Spinal cord (tissue), 10 donors: ENCODE data around the gene CD248. TPM values are rescaled to one million over a fixed set of nuclear protein-coding genes. Genes with fewer than 3 reads are reported as not detected.

ENCODE experiments used
- DNase-seq, 6 donors: peaks; one replicate each; pipeline versions ENCODE4 v3.0.0 to v3.0.0-alpha.2; 2013 to 2015; ENCODE audit warnings: low spot score in 6 of 6, low read depth in 4 of 6
- H3K27ac ChIP-seq: one replicate; pipeline ENCODE4 v1.5.1; 2013; ENCODE audit warnings: low read depth, low read length, control low read depth
- H3K27me3 ChIP-seq: one replicate; pipeline ENCODE4 v1.6.1; 2013; ENCODE audit warnings: low read length; ENCODE audit not compliant: control insufficient read depth, insufficient read depth
- H3K36me3 ChIP-seq: one replicate; pipeline ENCODE4 v1.6.1; 2013; ENCODE audit warnings: low read length; ENCODE audit not compliant: control insufficient read depth, insufficient read depth
- H3K4me1 ChIP-seq: one replicate; pipeline ENCODE4 v1.6.1; 2013; ENCODE audit warnings: low read length; ENCODE audit not compliant: control insufficient read depth, insufficient read depth
- H3K4me3 ChIP-seq: one replicate; pipeline ENCODE4 v1.5.1; 2013; ENCODE audit warnings: low read depth, low read length, control low read depth
- H3K9me3 ChIP-seq: one replicate; pipeline ENCODE4 v1.6.1; 2013; ENCODE audit warnings: low read length; ENCODE audit not compliant: control insufficient read depth, insufficient read depth
- WGBS: methylation state at CpG from one replicate; pipeline ENCODE4 v1.1.5; 2013; ENCODE audit warnings: missing lambda C conversion rate; ENCODE audit not compliant: insufficient coverage; 5-methylcytosine and 5-hydroxymethylcytosine counted together
- long read RNA-seq, 4 donors: transcript quantifications; one replicate each; lab custom pipeline, GENCODE V29; 2026
- polyA plus RNA-seq, 2 donors: library from polyadenylated mRNA; unstranded; fragments of 120-200 nt; gene quantifications; one replicate each; pipeline ENCODE4 v1.2.1, GENCODE V29; 2013; ENCODE audit not compliant: insufficient read length in 2 of 2
- total RNA-seq, 2 donors: library from RNA; depleted of rRNA in 1 of 2; stranded (reverse); fragments of 120-200 nt in 1 of 2; fragments of >200 nt in 1 of 2; gene quantifications; one replicate each; pipeline versions ENCODE4 v1.2.3 to v1.2.4, GENCODE V29; 2013 to 2014
- donor health status: healthy.

CD248 gene, protein sequence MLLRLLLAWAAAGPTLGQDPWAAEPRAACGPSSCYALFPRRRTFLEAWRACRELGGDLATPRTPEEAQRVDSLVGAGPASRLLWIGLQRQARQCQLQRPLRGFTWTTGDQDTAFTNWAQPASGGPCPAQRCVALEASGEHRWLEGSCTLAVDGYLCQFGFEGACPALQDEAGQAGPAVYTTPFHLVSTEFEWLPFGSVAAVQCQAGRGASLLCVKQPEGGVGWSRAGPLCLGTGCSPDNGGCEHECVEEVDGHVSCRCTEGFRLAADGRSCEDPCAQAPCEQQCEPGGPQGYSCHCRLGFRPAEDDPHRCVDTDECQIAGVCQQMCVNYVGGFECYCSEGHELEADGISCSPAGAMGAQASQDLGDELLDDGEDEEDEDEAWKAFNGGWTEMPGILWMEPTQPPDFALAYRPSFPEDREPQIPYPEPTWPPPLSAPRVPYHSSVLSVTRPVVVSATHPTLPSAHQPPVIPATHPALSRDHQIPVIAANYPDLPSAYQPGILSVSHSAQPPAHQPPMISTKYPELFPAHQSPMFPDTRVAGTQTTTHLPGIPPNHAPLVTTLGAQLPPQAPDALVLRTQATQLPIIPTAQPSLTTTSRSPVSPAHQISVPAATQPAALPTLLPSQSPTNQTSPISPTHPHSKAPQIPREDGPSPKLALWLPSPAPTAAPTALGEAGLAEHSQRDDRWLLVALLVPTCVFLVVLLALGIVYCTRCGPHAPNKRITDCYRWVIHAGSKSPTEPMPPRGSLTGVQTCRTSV
- 10 to 100 TPM; 10.9 to 26.6 TPM for total RNA-seq
- polyA plus RNA-seq, result 10 to 100 TPM; 29.3 to 44.0 TPM
- long read RNA-seq, donor 1, transcript CD248-201 (1 exons, 2,558 nt), result major isoform, 37 of 37 reads
- long read RNA-seq, donor 1, partial matches to known transcripts, result 0 of 37 reads
- long read RNA-seq, donor 1, other reads (novel, unspliced or antisense), result 0 of 37 reads
- long read RNA-seq, donor 2, transcript CD248-201 (1 exons, 2,558 nt), result major isoform, 10 of 10 reads
- long read RNA-seq, donor 2, partial matches to known transcripts, result 0 of 10 reads
- long read RNA-seq, donor 2, other reads (novel, unspliced or antisense), result 0 of 10 reads
- long read RNA-seq, donor 3, transcript CD248-201 (1 exons, 2,558 nt), result major isoform, 41 of 41 reads
- long read RNA-seq, donor 3, partial matches to known transcripts, result 0 of 41 reads
- long read RNA-seq, donor 3, other reads (novel, unspliced or antisense), result 0 of 41 reads
- long read RNA-seq, donor 4, transcript CD248-201 (1 exons, 2,558 nt), result major isoform, 88 of 88 reads
- long read RNA-seq, donor 4, partial matches to known transcripts, result 0 of 88 reads
- long read RNA-seq, donor 4, other reads (novel, unspliced or antisense), result 0 of 88 reads

DNA sequence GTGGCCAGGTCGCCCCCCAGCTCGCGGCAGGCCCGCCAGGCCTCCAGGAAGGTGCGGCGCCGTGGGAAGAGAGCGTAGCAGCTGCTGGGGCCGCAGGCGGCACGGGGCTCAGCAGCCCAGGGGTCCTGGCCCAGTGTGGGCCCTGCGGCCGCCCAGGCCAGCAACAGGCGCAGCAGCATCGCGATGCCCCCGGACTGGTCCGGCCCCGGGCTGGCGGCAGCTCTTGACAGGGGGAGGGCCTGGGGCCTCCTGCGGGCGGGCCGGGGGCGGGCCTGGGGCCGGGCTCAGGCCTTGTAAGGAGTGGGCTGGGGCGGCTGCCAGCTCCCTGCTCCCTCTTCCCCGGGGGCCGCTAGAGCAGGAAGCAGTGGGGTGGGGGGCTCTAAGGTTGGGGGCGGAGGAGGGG is at the start of gene CD248:
Gene CD248, minus strand, starts transcription at position 196 of the 403 bp plus-strand sequence. Its CDS starts 17 bp downstream, at position 179.
- peak in 2 of 6 donors; percentile 56 to 82 for DNase-seq
- Histone ChIP-seq H3K27me3 (no peaks in the 10 kb centered on the region), H3K36me3 (peaks cover 4% of the 10 kb centered on the region), H3K4me1 (peaks cover 53% of the 10 kb centered on the region), H3K9me3 (no peaks in the 10 kb centered on the region), H3K4me3 (peak within 1 kb of the TSS; percentile 45), H3K27ac (peak within 1 kb of the TSS; percentile 88)
- WGBS, result 20% methylated on average over 18 of the region's 29 CpGs

DNA sequence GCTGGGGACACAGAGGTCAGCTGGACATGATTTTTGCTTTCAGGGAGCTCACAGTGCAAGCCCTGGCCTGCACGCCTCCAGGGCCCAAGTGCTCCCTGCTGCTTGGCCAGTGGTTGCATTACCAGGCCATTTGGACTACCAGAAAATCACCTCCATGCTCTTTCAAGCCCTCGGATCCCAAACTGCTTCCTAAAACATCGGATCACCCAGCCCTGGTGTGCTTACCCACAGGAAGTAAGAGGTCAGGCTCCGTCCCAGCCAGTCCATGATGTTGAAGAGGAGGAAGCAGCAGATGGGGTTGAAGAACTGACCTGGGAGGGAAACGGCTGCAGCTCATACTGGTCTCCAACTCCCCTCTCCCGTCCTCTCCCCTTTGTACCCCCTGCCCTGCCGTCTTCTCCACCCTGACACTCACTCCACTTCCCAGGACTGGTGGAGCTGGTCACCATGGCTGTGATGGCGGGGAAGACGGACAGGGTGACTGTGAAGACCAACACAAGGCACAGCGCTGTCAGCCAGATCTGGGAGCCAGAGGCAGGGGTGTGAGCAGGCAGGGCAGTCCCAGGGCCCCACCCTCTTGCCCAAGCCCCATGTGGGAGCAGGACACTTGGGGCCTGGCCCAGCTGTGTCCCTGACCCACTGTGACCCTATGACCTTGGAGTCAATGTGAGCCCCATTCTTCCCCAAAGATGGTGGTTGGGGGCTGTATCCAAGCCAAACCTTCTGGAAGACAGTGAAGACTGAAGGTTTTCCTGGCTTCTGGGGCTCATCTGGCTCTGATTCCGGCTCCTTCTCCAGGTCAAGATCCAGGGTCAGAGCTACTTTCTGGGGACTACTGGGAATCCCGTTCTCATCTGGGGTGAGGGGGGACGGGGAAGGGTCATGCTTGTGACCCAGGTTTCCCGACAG is 49.1 kb upstream of the CD248 start:
- no peaks in the 10 kb centered on the region for H3K27me3 ChIP-seq
- peaks cover 48% of the 10 kb centered on the region for H3K36me3 ChIP-seq
- H3K9me3 ChIP-seq, result no peaks in the 10 kb centered on the region
- 85% methylated on average over 9 of the region's 14 CpGs for WGBS
- no peak overlapping the region for H3K27ac ChIP-seq
- no peak for DNase-seq
- no peak overlapping the region for H3K4me3 ChIP-seq
- peaks cover 15% of the 10 kb centered on the region for H3K4me1 ChIP-seq

DNA sequence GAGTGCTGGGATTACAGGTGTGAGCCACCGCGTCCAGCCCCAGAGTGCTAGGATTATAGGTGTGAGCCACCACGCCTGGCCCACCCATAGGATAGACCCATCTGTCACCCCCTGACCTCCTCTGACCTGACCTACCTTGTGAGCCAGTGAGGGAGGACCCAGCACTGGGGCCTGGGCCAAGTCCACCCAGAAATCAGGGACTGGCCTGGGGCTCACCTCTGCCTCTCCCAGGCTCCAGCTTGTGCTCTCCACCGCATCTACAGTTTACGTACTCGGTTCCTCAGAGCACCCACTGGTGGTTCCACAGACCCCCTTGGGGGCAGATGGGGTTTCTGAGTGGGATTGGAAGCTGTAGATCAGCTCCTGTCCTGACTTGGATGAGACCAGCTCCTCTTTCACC is 48.3 kb upstream of the CD248 start:
- H3K36me3 ChIP-seq, result peaks cover 55% of the 10 kb centered on the region
- H3K4me3 ChIP-seq, result no peak overlapping the region
- DNase-seq, result no peak
- WGBS, result 82% methylated on average over 3 of the region's 6 CpGs
- peaks cover 9% of the 10 kb centered on the region for H3K4me1 ChIP-seq
- H3K9me3 ChIP-seq, result no peaks in the 10 kb centered on the region
- H3K27ac ChIP-seq, result no peak overlapping the region
- no peaks in the 10 kb centered on the region for H3K27me3 ChIP-seq

DNA sequence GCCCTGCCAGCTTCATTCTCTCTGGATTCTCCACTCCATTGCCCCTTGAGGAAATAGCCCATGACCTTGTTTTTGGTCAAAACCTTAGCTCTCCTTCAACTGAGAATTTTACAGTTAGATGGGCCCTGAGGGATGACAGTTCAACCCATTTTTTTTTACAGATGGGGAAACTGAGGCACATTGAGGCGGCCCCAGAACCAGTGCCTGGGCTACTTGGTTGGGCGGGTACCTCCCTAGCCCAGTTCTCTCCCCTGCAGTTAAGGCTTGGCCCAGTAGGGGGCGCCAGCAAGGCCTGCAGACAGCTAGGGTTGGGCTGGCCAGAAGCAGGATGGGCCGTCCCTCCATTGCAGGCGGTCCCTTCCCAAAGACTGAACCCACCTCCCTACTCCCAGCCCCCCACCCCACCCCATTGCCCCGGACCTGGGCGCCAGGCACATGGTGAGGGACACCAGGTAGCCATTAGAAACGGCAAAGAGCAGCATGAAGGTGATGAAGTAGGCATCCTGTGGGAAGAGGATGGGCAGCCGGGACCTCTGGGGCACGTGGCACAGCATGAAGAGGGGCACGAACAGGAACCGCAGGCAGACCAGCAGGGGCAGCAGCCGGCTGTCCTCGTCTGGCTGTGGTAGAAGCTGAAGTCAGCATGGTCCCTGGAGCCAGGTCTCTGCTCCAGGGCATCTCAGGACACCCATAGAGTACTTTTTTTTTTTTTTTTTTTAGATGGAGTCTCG is 47.1 kb upstream of the CD248 start:
- no peaks in the 10 kb centered on the region for H3K27me3 ChIP-seq
- no peaks in the 10 kb centered on the region for H3K9me3 ChIP-seq
- H3K36me3 ChIP-seq, result peaks cover 48% of the 10 kb centered on the region
- H3K27ac ChIP-seq, result no peak overlapping the region
- WGBS, result 66% methylated on average over 7 of the region's 15 CpGs
- no peaks in the 10 kb centered on the region for H3K4me1 ChIP-seq
- no peak for DNase-seq
- H3K4me3 ChIP-seq, result no peak overlapping the region

DNA sequence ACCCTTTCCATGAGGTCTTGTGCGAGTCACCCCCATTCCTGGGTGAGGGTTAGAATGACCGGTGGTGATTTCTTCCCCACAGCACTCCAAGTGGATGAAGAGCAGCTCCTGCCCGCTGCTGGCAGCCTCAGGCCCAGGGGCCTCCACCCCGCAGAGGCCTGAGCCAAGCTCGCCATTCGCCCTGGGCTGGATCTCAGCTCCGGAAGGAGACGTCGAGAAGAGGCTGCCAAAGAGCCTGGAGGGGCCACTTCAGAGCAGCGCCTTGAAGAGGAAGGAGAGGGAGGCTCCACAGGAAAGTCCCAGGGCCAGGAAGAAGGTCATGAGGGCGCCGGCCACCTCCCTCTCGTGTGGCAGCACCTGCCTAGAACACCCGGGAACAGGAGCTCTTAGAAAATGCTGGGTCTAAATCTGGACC is 46.4 kb upstream of the CD248 start:
- Histone ChIP-seq H3K9me3 (no peaks in the 10 kb centered on the region), H3K27me3 (no peaks in the 10 kb centered on the region), H3K27ac (no peak overlapping the region), H3K36me3 (peaks cover 40% of the 10 kb centered on the region), H3K4me1 (no peaks in the 10 kb centered on the region), H3K4me3 (no peak overlapping the region)
- no peak for DNase-seq
- 96% methylated on average over 12 of the region's 14 CpGs for WGBS

DNA sequence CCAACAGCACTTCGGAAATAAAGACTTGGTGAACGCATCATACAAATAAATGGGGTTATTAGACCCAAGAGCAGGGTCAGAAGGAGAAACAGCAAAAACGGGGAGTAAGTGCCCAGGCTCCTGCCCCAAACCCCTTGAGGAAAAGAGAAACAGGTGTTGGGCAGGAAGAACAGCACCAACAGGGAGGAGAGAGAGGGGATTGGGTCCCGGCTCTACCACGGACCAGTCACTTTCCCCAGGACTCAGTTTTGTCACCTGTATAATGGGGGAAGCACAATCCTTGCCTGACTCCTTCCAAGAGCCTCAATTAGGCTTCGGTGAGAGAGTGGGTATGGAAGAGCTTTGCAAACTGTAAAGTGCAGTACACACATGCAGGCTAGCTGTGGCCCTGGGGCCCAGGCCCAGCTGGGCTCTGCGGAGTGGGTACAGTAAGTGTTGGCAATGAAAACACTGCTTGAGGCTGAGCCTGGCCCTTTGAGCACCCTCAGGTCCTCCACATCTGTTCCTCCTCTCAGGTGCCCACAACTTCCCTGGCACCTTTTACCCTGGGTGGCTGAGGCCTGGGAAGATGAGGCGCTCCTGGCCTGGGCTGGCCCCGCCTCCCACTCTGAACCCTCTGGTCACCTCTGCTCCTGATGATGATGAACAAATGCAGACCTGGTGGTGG is 45.8 kb upstream of the CD248 start:
- no peak overlapping the region for H3K4me3 ChIP-seq
- no peaks in the 10 kb centered on the region for H3K27me3 ChIP-seq
- no peaks in the 10 kb centered on the region for H3K4me1 ChIP-seq
- 99% methylated on average over 6 of the region's 9 CpGs for WGBS
- peaks cover 38% of the 10 kb centered on the region for H3K36me3 ChIP-seq
- H3K9me3 ChIP-seq, result no peaks in the 10 kb centered on the region
- H3K27ac ChIP-seq, result no peak overlapping the region
- no peak for DNase-seq

DNA sequence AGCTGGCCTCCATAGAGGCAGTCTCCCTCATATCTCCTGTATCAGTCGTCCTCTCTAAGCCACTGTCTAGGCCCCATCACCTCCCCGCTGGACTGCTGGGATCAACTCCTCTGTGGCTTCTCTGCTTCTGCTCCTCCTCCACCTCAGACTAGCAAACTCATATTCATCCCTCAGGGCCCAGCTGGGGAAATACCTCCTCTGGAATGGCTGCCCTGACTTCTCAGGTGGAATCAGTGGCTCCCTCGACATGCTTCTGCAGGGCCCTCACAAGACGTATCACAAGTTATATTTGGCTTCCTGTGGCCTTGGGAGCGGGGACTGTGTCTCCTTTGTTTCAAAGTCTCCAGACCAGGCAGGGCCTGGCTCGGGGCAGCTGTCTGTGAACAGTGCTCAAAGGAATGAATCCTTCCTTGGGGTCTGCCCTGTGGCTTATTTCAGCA is 44.7 kb upstream of the CD248 start:
- H3K9me3 ChIP-seq, result no peaks in the 10 kb centered on the region
- H3K27ac ChIP-seq, result no peak overlapping the region
- H3K4me3 ChIP-seq, result no peak overlapping the region
- peaks cover 37% of the 10 kb centered on the region for H3K36me3 ChIP-seq
- no peaks in the 10 kb centered on the region for H3K4me1 ChIP-seq
- H3K27me3 ChIP-seq, result no peaks in the 10 kb centered on the region
- 75% methylated on average over 6 of the region's 6 CpGs for WGBS
- no peak for DNase-seq
